Naive thymus-derived CD4-positive, alpha-beta T cell (primary cell): ENCODE data around the gene ACTR3. TPM values are rescaled to one million over a fixed set of nuclear protein-coding genes. Genes with fewer than 3 reads are reported as not detected.
"Not testable (repeated sequence)": the region's sequence is repeated elsewhere in the genome, so short reads cannot be mapped to it uniquely, and the experiment has no call there.

Experiments used
- ATAC-seq: fragments of 150-1000 bp; cut with Tn5 transposase; 2 replicates; pipeline ENCODE4 v1.10.0; 2021; ENCODE audit warnings: mild to moderate bottlenecking, moderate library complexity
- CTCF ChIA-PET: fragments of 350-600 bp; sonication (Branson Sonifier 250); formaldehyde crosslinking; loops from one replicate; lab custom pipeline; 2021; ENCODE audit warnings: antibody characterized with exemption; lab: Charles Lee
- POLR2A ChIA-PET: fragments of 350-600 bp; sonication (Branson Sonifier 250); formaldehyde crosslinking; loops from one replicate; lab custom pipeline; 2021; ENCODE audit warnings: antibody characterized with exemption, inconsistent platforms; lab: Charles Lee
- DNase-seq, 9 donors: peaks; one replicate each; pipeline versions ENCODE4 v3.0.0 to v3.0.0-alpha.2; 2020 to 2022; ENCODE audit warnings: mixed read lengths in 1 of 9
- H3K27ac ChIP-seq: one replicate; pipeline ENCODE4 v1.7.0; 2013; ENCODE audit warnings: mild to moderate bottlenecking, low read depth, low read length, moderate library complexity
- H3K27me3 ChIP-seq, 2 donors: one replicate each; pipeline ENCODE4 v1.7.0; 2013; ENCODE audit warnings: low read length in 2 of 2, mild to moderate bottlenecking in 2 of 2, moderate library complexity in 2 of 2; ENCODE audit not compliant: control insufficient read depth in 2 of 2, insufficient read depth in 2 of 2
- H3K36me3 ChIP-seq, 3 experiments: 1 replicate in 2 of 3; 2 replicates in 1 of 3; pipeline ENCODE4 v1.7.0; 2013; ENCODE audit warnings: low read length in 3 of 3, mild to moderate bottlenecking in 3 of 3, moderate library complexity in 1 of 3; ENCODE audit not compliant: insufficient read depth in 3 of 3, control insufficient read depth in 2 of 3
- H3K4me1 ChIP-seq, 2 donors: one replicate each; pipeline ENCODE4 v1.7.0; 2013; ENCODE audit warnings: low read length in 2 of 2, mild to moderate bottlenecking in 2 of 2, moderate library complexity in 1 of 2; ENCODE audit not compliant: control insufficient read depth in 2 of 2, insufficient read depth in 2 of 2
- H3K4me3 ChIP-seq: 2 replicates; pipeline ENCODE4 v1.7.0; 2013; ENCODE audit warnings: mild to moderate bottlenecking, low read length
- H3K9me3 ChIP-seq, 3 experiments: 1 replicate in 2 of 3; 2 replicates in 1 of 3; pipeline ENCODE4 v1.7.0; 2013; ENCODE audit warnings: low read length in 3 of 3; ENCODE audit not compliant: control insufficient read depth in 2 of 3
- H3K27ac Mint-ChIP-seq, 9 donors: one replicate each; pipeline ENCODE4 v1.8.0; 2020 to 2022; ENCODE audit warnings: mixed read lengths in 9 of 9, mild to moderate bottlenecking in 8 of 9, moderate library complexity in 5 of 9, inconsistent platforms in 2 of 9
- H3K27me3 Mint-ChIP-seq, 5 donors: one replicate each; pipeline ENCODE4 v1.8.0; 2021 to 2022; ENCODE audit warnings: mixed read lengths in 5 of 5, mild to moderate bottlenecking in 1 of 5
- H3K36me3 Mint-ChIP-seq, 5 donors: one replicate each; pipeline ENCODE4 v1.8.0; 2020 to 2022; ENCODE audit warnings: mixed read lengths in 5 of 5, mild to moderate bottlenecking in 3 of 5, inconsistent platforms in 1 of 5
- H3K4me1 Mint-ChIP-seq, 7 donors: one replicate each; pipeline ENCODE4 v1.8.0; 2020 to 2022; ENCODE audit warnings: mixed read lengths in 7 of 7, mild to moderate bottlenecking in 3 of 7, inconsistent platforms in 1 of 7
- H3K4me3 Mint-ChIP-seq, 10 donors: one replicate each; pipeline ENCODE4 v1.8.0; 2020 to 2022; ENCODE audit warnings: mild to moderate bottlenecking in 10 of 10, mixed read lengths in 10 of 10, moderate library complexity in 6 of 10, inconsistent platforms in 2 of 10
- H3K9me3 Mint-ChIP-seq, 11 donors: one replicate each; pipeline ENCODE4 v1.8.0; 2020 to 2022; ENCODE audit warnings: mixed read lengths in 11 of 11, mild to moderate bottlenecking in 4 of 11, inconsistent platforms in 1 of 11, moderate library complexity in 1 of 11
- intact Hi-C, 2 donors: fragments of 100-400 bp; cut with micrococcal nuclease; formaldehyde crosslinking; loops; one replicate each; pipeline ENCODE4 v1.15.1; 2023
- polyA plus RNA-seq, 2 donors: library from polyadenylated mRNA; unstranded; fragments of 300-500 nt; fragmentation: Illumina TruSeq; gene quantifications; one replicate each; pipeline ENCODE4 v1.2.3, GENCODE V29; 2021
- total RNA-seq, 6 experiments: library from RNA in 5 of 6; stranded (reverse) in 5 of 6; gene quantifications; 1 replicate in 5 of 6; 2 replicates in 1 of 6; pipeline ENCODE4 v1.2.3 and lab custom pipeline; 2021 to 2026

Gene ACTR3
- total and polyA plus RNA-seq, 7 experiments from 2014 or later = 172 to 612 (median 295) TPM

DNA sequence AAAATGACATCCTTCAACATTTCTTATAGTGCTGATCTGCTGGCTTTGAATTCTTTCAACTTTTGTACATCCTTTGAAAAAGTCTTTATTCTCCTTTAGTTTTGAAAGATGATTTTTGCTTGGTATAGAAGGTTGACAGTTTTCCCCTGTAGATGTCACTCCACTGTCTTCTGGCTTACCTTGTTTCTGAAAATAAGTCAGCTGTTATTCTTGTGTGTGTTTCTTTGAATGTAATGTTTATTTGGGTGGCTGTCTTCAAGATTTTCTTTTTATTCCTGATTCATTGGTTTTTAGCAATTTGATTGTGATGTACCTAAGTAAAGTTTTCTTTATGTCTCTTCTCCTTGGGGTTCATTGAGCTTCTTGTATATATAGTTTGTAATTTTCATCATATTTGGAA is 47.6 kb downstream of the ACTR3 start:
- ATAC-seq (no peak), DNase-seq (no peak)
- no peaks in the 10 kb centered on the region for H3K4me1 ChIP-seq
- H3K9me3 ChIP-seq = no peaks in the 10 kb centered on the region
- Mint-ChIP-seq H3K27me3 (no peaks in the 10 kb centered on the region), H3K4me3 (peak overlapping the region in 1 of 10 donors; percentile 13), H3K9me3 (peaks cover 0 to 16% (median 9%) of the 10 kb centered on the region in 11 donors), H3K36me3 (peaks cover 14 to 67% (median 54%) of the 10 kb centered on the region in 5 donors), H3K4me1 (peaks cover 0 to 19% (median 15%) of the 10 kb centered on the region in 7 donors), H3K27ac (peak overlapping the region in 5 of 9 donors; percentile 7 to 76 (median 18))
- no peaks in the 10 kb centered on the region for H3K27me3 ChIP-seq
- no peak overlapping the region for H3K27ac ChIP-seq
- H3K36me3 ChIP-seq = peaks cover 26 to 70% (median 36%) of the 10 kb centered on the region in 3 experiments
- intact Hi-C loops = loop anchor here in 1 of 2 donors (2.0 kb wide), 1 partner anchor 15 kb away; no protein-coding TSS in a partner anchor
- no peak overlapping the region for H3K4me3 ChIP-seq
- ChIA-PET CTCF (no interaction called here), POLR2A (no interaction called here)

DNA sequence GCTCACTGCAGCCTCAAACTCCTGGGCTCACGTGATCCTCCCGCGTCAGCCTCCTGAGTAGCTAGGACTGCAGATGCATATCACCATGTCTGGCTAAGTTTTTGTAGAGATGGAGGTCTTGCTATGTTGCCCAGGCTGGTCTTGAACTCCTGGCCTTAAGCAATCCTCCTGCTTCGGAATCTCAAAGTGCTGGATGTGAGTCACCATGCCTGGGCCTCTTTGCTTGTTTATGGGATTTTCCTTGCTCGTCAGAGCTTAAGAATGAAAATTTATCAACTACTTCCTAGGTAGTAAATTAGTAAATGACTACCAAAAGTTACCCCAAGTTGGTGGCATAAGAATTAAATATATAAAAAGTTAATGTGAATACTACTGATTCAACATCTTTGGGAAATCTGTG is 51.0 kb downstream of the ACTR3 start:
- POLR2A ChIA-PET = no interaction called here
- no peaks in the 10 kb centered on the region for H3K27me3 Mint-ChIP-seq
- H3K36me3 Mint-ChIP-seq = peaks cover 21 to 47% (median 36%) of the 10 kb centered on the region in 5 donors
- no peaks in the 10 kb centered on the region for H3K27me3 ChIP-seq
- DNase-seq (no peak), ATAC-seq (no peak)
- peaks cover 0 to 18% (median 9%) of the 10 kb centered on the region in 11 donors for H3K9me3 Mint-ChIP-seq
- peaks cover 34 to 76% (median 40%) of the 10 kb centered on the region in 3 experiments for H3K36me3 ChIP-seq
- H3K4me3 Mint-ChIP-seq = no peak overlapping the region
- no peak overlapping the region for H3K27ac ChIP-seq
- no peaks in the 10 kb centered on the region for H3K9me3 ChIP-seq
- peak overlapping the region in 1 of 9 donors; percentile 16 for H3K27ac Mint-ChIP-seq
- H3K4me3 ChIP-seq = no peak overlapping the region
- intact Hi-C loops = no loop called here
- H3K4me1 Mint-ChIP-seq = peaks cover 0 to 22% (median 10%) of the 10 kb centered on the region in 7 donors
- CTCF ChIA-PET = no interaction called here
- H3K4me1 ChIP-seq = no peaks in the 10 kb centered on the region

DNA sequence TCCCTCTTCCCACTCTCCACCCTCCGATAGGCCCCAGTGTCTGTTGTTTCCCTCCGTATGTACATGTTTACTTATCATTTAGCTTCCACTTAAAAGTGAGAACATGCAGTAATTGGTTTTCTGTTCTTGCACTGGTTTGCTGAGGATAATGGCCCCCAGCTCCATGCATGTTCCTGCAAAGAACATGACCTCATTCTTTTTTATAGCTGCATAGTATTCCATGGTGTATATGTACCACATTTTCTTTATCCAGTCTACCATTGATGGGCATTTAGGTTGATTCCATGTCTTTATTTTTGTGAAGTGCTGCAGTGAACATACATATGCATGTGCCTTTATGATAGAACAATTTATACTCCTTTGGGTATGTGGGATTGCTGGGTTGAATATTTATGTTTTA is 55.9 kb downstream of the ACTR3 start:
- CTCF ChIA-PET, H3K27ac ChIP-seq, H3K4me1 ChIP-seq, ATAC-seq, H3K9me3 Mint-ChIP-seq, H3K27me3 ChIP-seq, intact Hi-C loops, H3K9me3 ChIP-seq, H3K27me3 Mint-ChIP-seq, H3K4me3 ChIP-seq, DNase-seq: not testable (repeated sequence)
- H3K36me3 ChIP-seq = peaks cover 47 to 80% (median 54%) of the 10 kb centered on the region in 3 experiments
- H3K27ac Mint-ChIP-seq = peak overlapping the region in 6 of 9 donors; percentile 12 to 72 (median 28)
- POLR2A ChIA-PET = interaction anchor here (0.6 to 2.2 kb wide), 3 partner anchors 12 to 190 kb away, joined by 3 to 4 read pairs (median 3); partner anchors contain the start of gene SLC35F5
- peak overlapping the region in 1 of 10 donors; percentile 16 for H3K4me3 Mint-ChIP-seq
- peaks cover 2 to 17% (median 11%) of the 10 kb centered on the region in 7 donors for H3K4me1 Mint-ChIP-seq
- H3K36me3 Mint-ChIP-seq = peaks cover 22 to 37% (median 30%) of the 10 kb centered on the region in 5 donors

DNA sequence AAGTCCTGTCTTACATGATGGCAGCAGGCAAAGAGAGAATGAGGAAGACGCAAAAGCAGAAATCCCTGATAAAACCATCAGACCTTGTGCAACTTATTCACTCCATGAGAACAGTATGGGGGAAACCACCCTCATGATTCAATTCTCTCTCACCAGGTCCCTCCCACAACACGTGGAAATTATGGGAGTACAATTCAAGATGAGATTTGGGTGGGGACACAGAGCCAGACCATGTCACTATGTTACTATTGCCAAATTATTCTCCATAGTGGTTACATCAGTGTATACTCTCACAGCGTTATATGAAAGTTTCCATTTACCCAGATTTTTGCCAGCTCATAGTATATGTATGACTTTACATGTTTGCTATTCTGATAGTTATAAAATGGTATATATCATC is 61.0 kb downstream of the ACTR3 start:
- H3K4me3 ChIP-seq, H3K27ac ChIP-seq, H3K9me3 ChIP-seq, H3K9me3 Mint-ChIP-seq, intact Hi-C loops, H3K4me3 Mint-ChIP-seq, POLR2A ChIA-PET, H3K27me3 ChIP-seq, DNase-seq, H3K27me3 Mint-ChIP-seq, CTCF ChIA-PET, H3K4me1 ChIP-seq: not testable (repeated sequence)
- H3K36me3 Mint-ChIP-seq = peaks cover 26 to 60% (median 43%) of the 10 kb centered on the region in 5 donors
- H3K27ac Mint-ChIP-seq = peak overlapping the region in 3 of 9 donors; percentile 14 to 43 (median 26)
- H3K4me1 Mint-ChIP-seq = peaks cover 7 to 34% (median 25%) of the 10 kb centered on the region in 7 donors
- peak; percentile 38 for ATAC-seq
- peaks cover 26 to 70% (median 47%) of the 10 kb centered on the region in 3 experiments for H3K36me3 ChIP-seq

DNA sequence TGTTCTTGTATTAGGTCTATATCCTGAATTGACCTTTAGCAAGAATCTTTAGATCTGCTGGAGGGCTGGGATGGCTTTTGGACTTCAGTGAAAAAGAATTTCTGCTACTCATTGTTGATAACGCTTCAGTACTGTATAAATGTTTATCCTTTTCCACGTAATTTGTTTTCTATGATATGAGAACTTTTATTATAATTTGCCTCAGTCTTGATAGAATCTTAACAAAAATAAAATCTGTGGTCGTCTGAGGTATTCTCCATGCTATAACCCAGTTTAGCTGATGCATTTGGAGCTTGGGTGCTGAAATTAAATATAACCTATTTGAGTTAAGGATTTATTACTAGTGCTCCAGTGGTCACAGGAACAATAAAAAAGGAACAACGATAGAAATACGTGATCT is 71.1 kb downstream of the ACTR3 start:
- intact Hi-C loops = no loop called here
- no peak overlapping the region for H3K4me3 ChIP-seq
- no peak overlapping the region for H3K27ac ChIP-seq
- DNase-seq (no peak), ATAC-seq (no peak)
- Mint-ChIP-seq H3K27me3 (no peaks in the 10 kb centered on the region), H3K4me3 (no peak overlapping the region), H3K4me1 (peaks cover 0 to 13% (median 4%) of the 10 kb centered on the region in 7 donors), H3K27ac (peak overlapping the region in 2 of 9 donors; percentile 25 to 41), H3K9me3 (no peaks in the 10 kb centered on the region), H3K36me3 (peaks cover 0 to 30% (median 4%) of the 10 kb centered on the region in 5 donors)
- H3K4me1 ChIP-seq = no peaks in the 10 kb centered on the region
- no peaks in the 10 kb centered on the region for H3K9me3 ChIP-seq
- CTCF ChIA-PET = no interaction called here
- POLR2A ChIA-PET = interaction anchor here (1.2 kb wide), 1 partner anchor 13 kb away, joined by 3 read pairs; no protein-coding TSS in a partner anchor
- H3K27me3 ChIP-seq = no peaks in the 10 kb centered on the region
- peaks cover 3 to 28% (median 7%) of the 10 kb centered on the region in 3 experiments for H3K36me3 ChIP-seq

DNA sequence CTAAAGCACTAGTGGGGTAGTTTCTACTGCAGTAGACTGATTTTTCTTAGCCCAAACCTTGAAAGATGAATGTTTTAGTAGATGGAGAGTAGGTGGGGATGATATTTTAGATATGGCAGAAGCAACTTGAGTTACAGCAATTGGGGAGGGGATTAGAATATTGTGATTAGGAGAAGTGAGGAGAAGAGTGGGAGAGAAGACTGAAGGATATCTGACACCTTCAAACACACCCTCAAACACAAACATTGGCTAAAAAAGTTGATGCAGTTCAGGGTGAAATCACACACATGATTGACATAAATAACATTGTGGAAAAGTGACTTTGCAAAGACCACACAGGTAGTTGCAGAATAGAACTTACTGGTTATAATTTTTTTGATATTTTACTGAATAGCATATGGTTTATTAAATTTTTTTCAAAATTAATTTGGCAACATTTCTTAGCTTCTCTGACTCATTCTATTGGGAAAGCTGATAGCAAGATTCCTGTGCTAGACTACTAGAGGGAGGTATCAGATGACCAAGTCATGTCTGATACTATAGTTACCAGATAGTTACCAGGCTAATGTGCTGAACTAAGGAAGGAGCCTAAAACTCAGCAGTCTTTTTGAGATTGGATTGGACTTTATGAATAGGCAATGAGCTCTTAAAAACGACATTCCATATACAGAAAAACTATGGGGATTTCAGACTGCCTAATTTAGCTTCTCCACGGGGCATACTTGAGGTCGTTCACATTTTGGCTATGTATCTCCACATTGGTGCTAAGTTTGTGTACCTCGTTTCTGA is 73.0 kb downstream of the ACTR3 start:
- Mint-ChIP-seq H3K9me3 (no peaks in the 10 kb centered on the region), H3K27me3 (no peaks in the 10 kb centered on the region), H3K27ac (peak overlapping the region in 6 of 9 donors; percentile 3 to 70 (median 47)), H3K36me3 (peaks cover 0 to 21% (median 4%) of the 10 kb centered on the region in 5 donors), H3K4me3 (no peak overlapping the region), H3K4me1 (peaks cover 0 to 23% (median 5%) of the 10 kb centered on the region in 7 donors)
- DNase-seq (no peak), ATAC-seq (no peak)
- ChIA-PET POLR2A (no interaction called here), CTCF (no interaction called here)
- Histone ChIP-seq H3K27me3 (no peaks in the 10 kb centered on the region), H3K4me3 (no peak overlapping the region), H3K9me3 (no peaks in the 10 kb centered on the region), H3K36me3 (peaks cover 0 to 12% (median 3%) of the 10 kb centered on the region in 3 experiments), H3K27ac (no peak overlapping the region), H3K4me1 (no peaks in the 10 kb centered on the region)
- intact Hi-C loops = no loop called here
